Measurements from ENCODE around the gene SP3. TPM values are rescaled to one million over a fixed set of nuclear protein-coding genes. Genes with fewer than 3 reads are reported as not detected.

SP3 gene
- 28.7 to 48.5 TPM (median 34.8 TPM) in 5 replicates for total RNA-seq (2022; extraction: Qiagen RNA extraction)

GRCh38 chr2:173965372-173966025 is at the start of gene SP3:
SP3 (minus strand) TSS chr2:173965373; CDS start chr2:173965171, 202 bp downstream.

